ENCODE data around the gene DBX1. TPM values are rescaled to one million over a fixed set of nuclear protein-coding genes. Genes with fewer than 3 reads are reported as not detected.

Gene DBX1
- total and polyA plus RNA-seq, 12 donors = not detected

- intact Hi-C loops (cut with DNase I) = no loop called here
- Histone ChIP-seq H3K9me3 (no peaks in the 10 kb centered on the region), H3K4me3 (peak overlapping the region in 8 of 10 donors; percentile 12 to 34 (median 20)), H3K27ac (no peak overlapping the region), H3K4me1 (peaks cover 0 to 28% (median 15%) of the 10 kb centered on the region in 9 donors), H3K27me3 (peaks cover 48 to 100% (median 94%) of the 10 kb centered on the region in 7 donors), H3K36me3 (no peaks in the 10 kb centered on the region)
- TF ChIP-seq CTCF (IDR thresholded peaks at IDR 0.05) = no peak
- ATAC-seq (no peak), DNase-seq (no peak)
- 1 to 2% methylated on average over 45 of the region's 45 CpGs for WGBS, 2 donors
These were observed 3.2 kb downstream of the DBX1 start for GRCh38 chr11:20156876-20157613.

- no peaks in the 10 kb centered on the region for H3K36me3 ChIP-seq
- WGBS, 2 donors = 2% methylated on average over 50 to 51 of the region's 51 CpGs
- TF ChIP-seq CTCF (IDR thresholded peaks at IDR 0.05) = no peak
- peaks cover 41 to 98% (median 91%) of the 10 kb centered on the region in 7 donors for H3K27me3 ChIP-seq
- H3K4me1 ChIP-seq = peaks cover 0 to 22% (median 14%) of the 10 kb centered on the region in 9 donors
- DNase-seq (no peak), ATAC-seq (peak in 1 of 8 donors; percentile 25)
- peak overlapping the region in 8 of 10 donors; percentile 12 to 34 (median 20) for H3K4me3 ChIP-seq
- no peak overlapping the region for H3K27ac ChIP-seq
- H3K9me3 ChIP-seq = no peaks in the 10 kb centered on the region
- intact Hi-C loops (cut with DNase I) = no loop called here
These were observed 3.9 kb downstream of the DBX1 start for GRCh38 chr11:20156280-20156875.

- Histone ChIP-seq H3K36me3 (no peaks in the 10 kb centered on the region), H3K27me3 (peaks cover 37 to 94% (median 85%) of the 10 kb centered on the region in 7 donors), H3K4me3 (peak overlapping the region in 5 of 10 donors; percentile 12 to 34 (median 23)), H3K9me3 (no peaks in the 10 kb centered on the region), H3K27ac (no peak overlapping the region), H3K4me1 (peaks cover 0 to 18% (median 9%) of the 10 kb centered on the region in 9 donors)
- intact Hi-C loops (cut with DNase I) = no loop called here
- ATAC-seq (no peak), DNase-seq (no peak)
- no peak for TF ChIP-seq CTCF (IDR thresholded peaks at IDR 0.05)
- whole genome bisulfite sequencing, 2 donors = 3 to 5% methylated on average over 19 of the region's 19 CpGs
These were observed 4.5 kb downstream of the DBX1 start for GRCh38 chr11:20155683-20156279.

GRCh38 chr11:20154381-20154780, 5.9 kb downstream of the DBX1 start:
- no peak for DNase-seq
- WGBS, 2 donors = 83 to 90% methylated on average over 1 of the region's 1 CpG

More at GRCh38 chr11:20154381-20154780, 5.9 kb downstream of the DBX1 start:
- no peak for ATAC-seq
- peaks cover 0 to 18% (median 9%) of the 10 kb centered on the region in 9 donors for H3K4me1 ChIP-seq
- no peak for TF ChIP-seq CTCF (IDR thresholded peaks at IDR 0.05)
- intact Hi-C loops (cut with DNase I) = no loop called here
- no peaks in the 10 kb centered on the region for H3K9me3 ChIP-seq
- H3K4me3 ChIP-seq = no peak overlapping the region
- H3K27ac ChIP-seq = no peak overlapping the region
- no peaks in the 10 kb centered on the region for H3K36me3 ChIP-seq
- H3K27me3 ChIP-seq = peaks cover 25 to 91% (median 76%) of the 10 kb centered on the region in 7 donors
